Measurements from ENCODE around the gene FADS1. TPM values are rescaled to one million over a fixed set of nuclear protein-coding genes. Genes with fewer than 3 reads are reported as not detected.

FADS1 gene
- total and polyA plus RNA-seq, 2 of the 8 experiments (the other 6 are each of a cell fraction or from before 2014, with no cell fraction given), result 115 to 141 TPM

- TF ChIP-seq RBBP5 (IDR thresholded peaks at IDR 0.05; ENCODE audit: borderline replicate concordance, low read depth, low read length), result no peak
- TF ChIP-seq SIN3A (conservative IDR thresholded peaks at IDR 0.05 in 1 of 2, IDR thresholded peaks at IDR 0.05 in 1 of 2; ENCODE audit: low read depth in 1 of 2, low read length in 2 of 2), result no peak
Measured at GRCh38 chr11:61754534-61755482, 62.0 kb downstream of the FADS1 start (continued).
